ENCODE measurements around the gene CLIP1.
"Not testable (repeated sequence)": the region's sequence is repeated elsewhere in the genome, so short reads cannot be mapped to it uniquely, and the experiment has no call there.

DNA sequence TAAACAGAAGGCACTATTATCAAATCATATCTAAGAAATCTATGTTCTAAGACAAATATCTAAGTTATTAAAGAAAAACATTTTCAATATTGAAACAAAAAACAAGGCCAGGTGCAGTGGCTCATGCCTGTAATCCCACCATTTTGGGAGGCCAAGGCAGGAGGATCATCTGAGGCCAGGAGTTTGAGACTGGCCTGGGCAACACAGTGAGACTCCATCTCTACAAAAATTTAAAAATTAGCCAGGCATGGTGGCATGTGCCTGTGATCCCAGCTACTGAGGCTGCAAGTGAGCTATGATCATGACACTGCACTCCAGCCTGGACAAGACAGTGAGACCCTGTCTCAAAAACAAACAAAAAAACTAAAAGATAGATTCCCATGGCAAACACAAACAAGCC is 54.8 kb downstream of the CLIP1 start:
- TF ChIP-seq, protein P1, sequence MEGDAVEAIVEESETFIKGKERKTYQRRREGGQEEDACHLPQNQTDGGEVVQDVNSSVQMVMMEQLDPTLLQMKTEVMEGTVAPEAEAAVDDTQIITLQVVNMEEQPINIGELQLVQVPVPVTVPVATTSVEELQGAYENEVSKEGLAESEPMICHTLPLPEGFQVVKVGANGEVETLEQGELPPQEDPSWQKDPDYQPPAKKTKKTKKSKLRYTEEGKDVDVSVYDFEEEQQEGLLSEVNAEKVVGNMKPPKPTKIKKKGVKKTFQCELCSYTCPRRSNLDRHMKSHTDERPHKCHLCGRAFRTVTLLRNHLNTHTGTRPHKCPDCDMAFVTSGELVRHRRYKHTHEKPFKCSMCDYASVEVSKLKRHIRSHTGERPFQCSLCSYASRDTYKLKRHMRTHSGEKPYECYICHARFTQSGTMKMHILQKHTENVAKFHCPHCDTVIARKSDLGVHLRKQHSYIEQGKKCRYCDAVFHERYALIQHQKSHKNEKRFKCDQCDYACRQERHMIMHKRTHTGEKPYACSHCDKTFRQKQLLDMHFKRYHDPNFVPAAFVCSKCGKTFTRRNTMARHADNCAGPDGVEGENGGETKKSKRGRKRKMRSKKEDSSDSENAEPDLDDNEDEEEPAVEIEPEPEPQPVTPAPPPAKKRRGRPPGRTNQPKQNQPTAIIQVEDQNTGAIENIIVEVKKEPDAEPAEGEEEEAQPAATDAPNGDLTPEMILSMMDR (IDR thresholded peaks at IDR 0.05): not testable (repeated sequence)
- TF ChIP-seq POLR2A (IDR thresholded peaks at IDR 0.05): not testable (repeated sequence)

Measured in uterus (tissue), 2 donors.